Middle frontal gyrus (tissue), 1 donor: Measurements from ENCODE around the gene CLTCL1.

ENCODE experiments used
- DNase-seq: peaks from one replicate; pipeline ENCODE4 v3.0.0-alpha.2; 2015; ENCODE audit warnings: low spot score; ENCODE audit errors: extremely low spot score

Gene CLTCL1

GRCh38 chr22:19150482-19151328 lies 140.8 kb downstream of the CLTCL1 start:
- no peak for DNase-seq

GRCh38 chr22:19149991-19150390 lies 141.5 kb downstream of the CLTCL1 start, which contains the start of gene GSC2:
Gene GSC2, minus strand, starts transcription at chr22:19150292. Its CDS starts 9 bp downstream, at chr22:19150283.
- no peak for DNase-seq

DNA sequence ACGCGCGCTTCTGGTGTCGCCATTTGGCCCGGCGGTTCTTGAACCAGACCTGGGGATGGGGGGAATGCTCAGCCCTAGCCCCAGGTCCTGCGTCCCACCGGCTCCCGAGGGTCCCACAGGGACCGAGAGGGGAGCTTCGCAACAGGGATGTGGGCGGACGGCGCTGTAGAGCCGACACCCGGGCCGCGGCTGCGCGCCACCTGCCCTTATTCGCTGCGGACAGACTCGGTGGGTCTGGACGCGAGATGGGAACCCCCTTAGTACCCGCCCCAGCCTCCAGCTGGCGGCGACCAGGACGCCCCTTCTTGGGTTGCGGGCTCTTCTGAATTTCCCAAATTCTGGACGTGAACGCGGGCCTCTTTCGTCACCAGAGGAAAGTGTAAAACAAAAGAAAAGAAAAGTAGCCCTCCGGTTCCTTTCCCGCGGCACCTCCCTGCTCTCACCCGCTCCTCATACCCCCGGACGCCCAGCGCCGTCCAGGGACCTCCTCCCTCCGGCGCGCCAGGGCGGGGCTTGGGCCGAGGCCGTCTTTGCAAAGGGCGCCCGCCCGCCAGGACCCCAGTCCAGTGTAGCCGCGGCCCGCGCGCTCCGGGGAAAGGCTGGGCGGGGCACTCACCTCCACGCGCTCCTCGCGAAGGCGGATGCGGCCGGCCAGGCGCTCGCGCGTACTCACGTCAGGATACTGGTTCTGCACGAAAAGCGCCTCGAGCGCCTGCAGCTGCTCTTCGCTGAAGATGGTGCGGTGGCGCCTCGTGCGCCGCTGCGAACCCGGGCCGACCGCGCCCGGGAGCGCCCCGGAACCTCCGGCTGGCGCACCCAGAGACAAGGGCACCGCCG lies 142.3 kb downstream of the CLTCL1 start:
- DNase-seq: no peak

- DNase-seq: no peak
Measured at GRCh38 chr22:19148417-19149046, 143.0 kb downstream of the CLTCL1 start.

- no peak for DNase-seq
Measured at GRCh38 chr22:19147195-19147780, 144.2 kb downstream of the CLTCL1 start.

DNA sequence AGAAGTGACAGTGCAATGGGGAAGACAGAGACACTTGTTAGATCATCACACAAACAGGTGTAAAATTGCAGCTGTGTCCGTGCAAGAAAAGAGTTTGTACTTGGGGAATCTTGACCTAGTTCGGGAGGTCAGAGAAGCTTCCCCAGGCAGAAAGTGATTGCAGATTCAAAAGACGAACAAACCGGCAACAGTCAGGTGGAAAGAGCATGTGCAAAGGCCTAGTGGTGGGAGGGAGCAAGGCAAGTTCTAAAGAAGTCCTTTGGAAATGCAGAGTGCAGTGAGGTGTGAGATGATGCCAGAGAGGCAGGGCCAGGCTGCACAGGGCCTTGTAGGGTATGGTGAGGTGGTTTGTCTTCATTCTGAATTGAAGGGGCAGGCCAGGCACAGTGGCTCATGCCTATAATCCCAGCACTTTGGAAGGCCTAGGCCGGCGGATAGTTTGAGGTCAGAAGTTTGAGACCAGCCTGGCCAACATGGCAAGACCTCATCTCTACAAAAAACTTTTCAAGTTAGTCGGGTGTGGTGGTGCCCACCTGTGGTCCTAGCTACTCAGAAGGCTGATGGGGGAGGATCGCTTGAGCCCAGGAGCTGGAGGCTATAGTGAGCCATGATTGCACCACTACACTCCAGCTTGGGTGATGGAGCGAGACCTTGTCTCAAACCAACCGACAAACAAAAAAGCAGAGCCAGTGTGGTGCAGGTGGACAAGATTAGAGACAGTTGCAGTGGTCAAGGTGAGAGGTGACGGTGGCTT lies 145.1 kb downstream of the CLTCL1 start:
- DNase-seq: no peak

GRCh38 chr22:19143967-19144400 lies 147.5 kb downstream of the CLTCL1 start:
- no peak for DNase-seq

- DNase-seq: no peak
Measured at GRCh38 chr22:19143212-19143611, 148.3 kb downstream of the CLTCL1 start.

DNA sequence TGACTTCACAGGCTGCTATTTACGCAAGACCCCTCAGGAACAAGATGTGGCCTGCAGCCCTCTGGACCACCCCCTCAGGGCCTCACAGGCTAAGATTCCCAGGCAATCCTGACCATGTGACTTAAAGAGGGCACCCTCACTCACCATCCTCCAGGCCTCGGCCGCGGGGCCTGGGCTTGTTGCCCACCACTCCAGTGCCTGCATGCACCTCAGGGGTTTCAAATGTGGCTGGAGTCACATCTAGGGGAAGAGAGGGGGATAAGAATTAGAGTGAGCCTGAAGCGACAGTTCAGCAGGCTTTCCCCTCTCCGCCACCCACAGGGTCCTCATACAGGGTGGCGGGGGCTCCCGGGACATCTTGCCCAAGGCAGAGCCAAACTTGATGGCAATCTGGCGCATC lies 149.1 kb downstream of the CLTCL1 start:
- no peak for DNase-seq

DNA sequence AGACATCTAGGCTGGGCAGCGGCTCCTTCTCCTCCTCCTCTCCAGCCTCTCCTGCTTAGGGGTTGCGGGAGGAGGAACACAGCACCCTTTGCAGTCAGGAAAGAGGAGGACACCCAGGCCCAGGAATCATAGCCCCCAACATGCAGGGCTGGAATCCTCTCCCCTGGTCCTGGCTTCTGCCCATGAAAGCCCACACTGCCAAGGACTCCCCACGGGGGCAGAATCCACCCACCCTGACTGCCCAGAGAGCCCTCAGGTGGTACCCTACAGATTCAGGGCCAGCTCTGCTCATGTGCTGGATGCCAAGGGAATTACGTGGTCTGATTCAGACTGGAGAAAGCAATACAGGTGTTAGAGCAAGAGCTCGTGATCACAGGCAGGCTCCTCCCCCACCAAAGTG lies 151.5 kb downstream of the CLTCL1 start:
- no peak for DNase-seq

GRCh38 chr22:19139001-19139356 lies 152.5 kb downstream of the CLTCL1 start:
- DNase-seq: no peak

GRCh38 chr22:19138217-19139000 lies 153.1 kb downstream of the CLTCL1 start:
- DNase-seq: no peak

DNA sequence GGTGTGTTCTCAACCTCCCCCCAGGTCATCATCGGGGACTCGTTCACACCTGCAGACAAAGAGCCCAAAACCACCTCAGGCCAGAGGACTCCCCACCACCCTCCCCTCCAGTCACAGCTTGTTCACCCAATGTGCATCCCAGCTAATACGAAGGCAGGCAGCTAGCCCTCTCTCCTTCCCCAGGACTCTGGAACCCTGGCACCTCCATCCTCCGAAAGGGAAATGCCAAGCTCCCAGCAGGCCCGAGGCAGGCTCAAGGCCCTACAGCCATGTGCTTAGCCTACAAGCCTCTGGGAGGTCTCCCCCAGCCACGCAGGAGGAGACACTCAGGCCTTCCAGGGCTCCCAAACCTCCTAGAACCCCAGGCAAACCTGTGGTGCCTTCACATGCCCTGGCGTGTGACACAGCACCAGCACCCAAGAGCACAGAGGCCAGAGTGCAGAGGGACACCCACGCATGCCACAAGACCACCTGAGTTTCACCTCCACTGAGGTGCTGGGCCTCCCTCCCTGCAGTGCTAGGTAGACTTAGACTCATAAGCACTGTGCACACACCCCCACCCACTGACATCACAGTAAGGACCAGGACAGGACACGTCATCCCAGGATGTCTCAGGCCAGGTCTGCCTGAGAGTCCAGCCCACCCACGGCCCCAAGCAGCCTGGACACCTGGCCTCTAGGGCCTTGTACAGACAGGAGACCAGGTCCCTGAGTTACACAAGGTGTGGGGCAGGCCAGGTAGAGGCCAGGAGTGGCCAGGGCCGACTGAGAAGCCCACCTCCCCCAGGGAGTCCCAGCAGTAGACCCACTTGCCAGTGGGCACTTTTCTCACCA lies 153.9 kb downstream of the CLTCL1 start:
- DNase-seq: no peak

GRCh38 chr22:19136915-19137314 lies 154.6 kb downstream of the CLTCL1 start:
- no peak for DNase-seq

GRCh38 chr22:19134874-19135273 lies 156.6 kb downstream of the CLTCL1 start:
- DNase-seq: no peak

- no peak for DNase-seq
Measured at GRCh38 chr22:19134176-19134831, 157.2 kb downstream of the CLTCL1 start.

DNA sequence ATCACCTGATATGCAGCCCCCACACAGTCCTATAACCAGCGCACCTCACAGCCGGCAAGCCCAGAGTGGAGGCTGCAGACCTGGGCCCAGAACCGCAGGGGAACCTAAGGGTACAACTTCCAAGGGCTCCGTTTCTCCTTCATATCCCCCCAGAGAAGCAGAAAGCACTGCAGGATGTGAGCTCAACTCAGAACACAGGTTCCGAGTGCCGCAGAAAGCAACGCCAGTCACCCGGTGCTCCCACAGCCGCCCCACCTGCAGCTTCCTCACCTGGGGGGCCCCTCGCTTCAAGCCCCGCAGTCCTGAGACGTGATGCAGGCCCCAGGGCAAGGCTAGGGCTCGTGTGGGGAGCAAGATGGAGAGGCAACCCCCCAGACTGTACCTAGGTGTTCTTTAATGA lies 158.0 kb downstream of the CLTCL1 start:
- no peak for DNase-seq

DNA sequence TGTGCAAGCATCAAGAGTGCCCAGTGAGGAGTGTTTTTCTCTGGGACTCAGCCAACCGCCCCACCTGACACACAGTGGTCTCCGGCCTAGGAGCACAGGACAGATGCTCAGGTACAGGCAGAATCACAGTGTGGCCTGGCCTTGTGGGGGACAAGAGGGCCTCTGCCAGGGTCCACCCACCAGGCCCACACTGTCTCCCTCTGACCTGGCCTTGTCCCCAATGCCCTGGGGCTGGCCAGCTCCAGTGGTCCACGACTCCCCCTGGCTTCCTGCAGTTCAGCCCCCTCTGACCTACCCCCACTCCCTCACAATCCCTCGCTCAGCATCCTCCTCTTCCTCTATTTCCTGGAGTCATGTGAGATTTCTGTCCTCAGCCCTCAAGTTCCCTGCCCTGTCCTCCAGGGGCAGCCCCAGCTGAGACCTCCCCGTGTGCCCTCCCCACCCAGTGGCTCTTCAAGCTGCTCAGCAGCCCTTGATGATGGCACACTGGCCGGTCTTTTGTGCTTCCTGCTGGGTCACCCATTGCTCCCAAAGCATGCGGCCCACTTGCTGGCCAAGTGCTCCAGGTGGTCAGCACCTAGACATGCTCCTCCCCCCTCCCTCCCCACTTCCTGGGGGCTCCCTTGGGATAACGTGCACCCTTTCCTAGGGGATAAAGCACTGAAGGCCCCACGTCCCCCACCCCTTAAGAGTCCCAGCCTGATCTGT lies 158.7 kb downstream of the CLTCL1 start:
- no peak for DNase-seq
